Tibial artery (tissue), 4 donors: ENCODE data around the gene LRRC1.

ENCODE experiments used
- DNase-seq, 2 donors: peaks; one replicate each; pipeline ENCODE4 v3.0.0-alpha.2; 2019
- H3K27ac ChIP-seq, 2 donors: fragments of 200-600 bp; sonication (generic) in 1 of 2; 1 replicate in 1 of 2; 2 replicates in 1 of 2; pipeline ENCODE4 v1.5.1; 2018 to 2019; ENCODE audit warnings: mild to moderate bottlenecking in 1 of 2
- H3K27me3 ChIP-seq, 2 donors: fragments of 200-600 bp; sonication (generic) in 1 of 2; one replicate each; pipeline versions ENCODE4 v1.5.1 to v1.6.0; 2016 to 2019
- H3K36me3 ChIP-seq, 3 donors: fragments of 200-600 bp; sonication (generic) in 2 of 3; one replicate each; pipeline ENCODE4 v1.5.1; 2016 to 2019; ENCODE audit warnings: mild to moderate bottlenecking in 2 of 3
- H3K4me1 ChIP-seq, 4 donors: fragments of 200-600 bp; sonication (generic) in 2 of 4; 1 replicate in 3 of 4; 2 replicates in 1 of 4; pipeline ENCODE4 v1.5.1; 2016 to 2019
- H3K4me3 ChIP-seq, 2 donors: fragments of 200-600 bp; sonication (generic) in 1 of 2; 1 replicate in 1 of 2; 2 replicates in 1 of 2; pipeline ENCODE4 v1.5.1; 2018 to 2019; ENCODE audit warnings: mild to moderate bottlenecking in 2 of 2
- H3K9me3 ChIP-seq, 3 donors: fragments of 200-600 bp; sonication (generic) in 1 of 3; one replicate each; pipeline ENCODE4 v1.5.1; 2016 to 2019
- intact Hi-C: fragments of 100-400 bp; cut with DNase I; formaldehyde crosslinking; loops from one replicate; pipeline ENCODE4 v1.15.0; 2023; ENCODE audit warnings: low total_unique reads
- TF ChIP-seq, protein P1 (sequence below), 2 experiments: fragments of 200-600 bp in 1 of 2; fragments of 450-650 bp in 1 of 2; IDR thresholded peaks; one replicate each; pipeline ENCODE4 v1.5.1; 2017 to 2019; ENCODE audit warnings: antibody characterized with exemption in 2 of 2, mild to moderate bottlenecking in 1 of 2, moderate library complexity in 1 of 2

Gene LRRC1

DNA sequence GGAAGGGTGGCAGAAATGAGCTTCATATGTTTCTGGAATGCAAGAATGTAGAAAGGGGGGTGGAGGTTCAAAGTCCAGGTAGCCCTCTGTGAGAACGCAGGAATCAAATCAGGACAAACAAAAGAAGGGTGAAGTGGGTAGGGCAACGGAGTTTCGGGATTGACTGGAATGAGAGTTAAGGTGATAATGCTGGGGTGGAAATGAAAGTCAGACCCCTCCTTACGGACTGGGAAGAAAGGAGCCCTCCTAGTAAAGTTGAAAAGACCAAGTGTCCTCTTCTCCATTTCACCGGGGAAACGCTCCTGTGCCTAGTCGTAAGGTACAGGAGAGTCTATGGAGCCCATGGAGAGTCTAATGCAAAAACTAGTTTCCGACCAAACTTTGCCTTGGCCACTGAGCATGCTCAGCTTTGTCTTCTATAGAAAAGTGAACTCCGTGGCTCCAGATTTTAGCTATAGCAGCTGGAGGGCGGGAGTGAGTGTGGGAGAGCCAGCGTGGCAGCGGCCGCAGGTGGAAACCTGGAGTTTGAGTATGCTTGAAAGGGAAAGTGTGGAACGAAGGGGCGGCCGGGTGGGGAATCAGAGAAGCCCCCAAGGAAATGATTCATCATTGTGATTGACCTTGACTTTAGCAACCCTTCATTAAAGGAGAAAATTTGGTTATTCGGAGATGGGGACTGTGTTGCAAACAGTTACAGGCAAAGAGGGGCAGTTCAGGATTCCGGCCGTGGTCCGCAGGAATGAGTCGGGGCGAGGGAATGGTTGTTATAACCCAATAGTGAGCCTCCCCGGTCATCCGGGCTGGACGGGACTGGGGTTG, 1.3 kb upstream of the LRRC1 start:
- no peaks in the 10 kb centered on the region for H3K36me3 ChIP-seq
- DNase-seq = peak in 1 of 2 donors; percentile 35
- peak overlapping the region; percentile 83 to 92 for H3K4me3 ChIP-seq
- peaks cover 0 to 30% (median 10%) of the 10 kb centered on the region in 4 donors for H3K4me1 ChIP-seq
- TF ChIP-seq, protein P1, sequence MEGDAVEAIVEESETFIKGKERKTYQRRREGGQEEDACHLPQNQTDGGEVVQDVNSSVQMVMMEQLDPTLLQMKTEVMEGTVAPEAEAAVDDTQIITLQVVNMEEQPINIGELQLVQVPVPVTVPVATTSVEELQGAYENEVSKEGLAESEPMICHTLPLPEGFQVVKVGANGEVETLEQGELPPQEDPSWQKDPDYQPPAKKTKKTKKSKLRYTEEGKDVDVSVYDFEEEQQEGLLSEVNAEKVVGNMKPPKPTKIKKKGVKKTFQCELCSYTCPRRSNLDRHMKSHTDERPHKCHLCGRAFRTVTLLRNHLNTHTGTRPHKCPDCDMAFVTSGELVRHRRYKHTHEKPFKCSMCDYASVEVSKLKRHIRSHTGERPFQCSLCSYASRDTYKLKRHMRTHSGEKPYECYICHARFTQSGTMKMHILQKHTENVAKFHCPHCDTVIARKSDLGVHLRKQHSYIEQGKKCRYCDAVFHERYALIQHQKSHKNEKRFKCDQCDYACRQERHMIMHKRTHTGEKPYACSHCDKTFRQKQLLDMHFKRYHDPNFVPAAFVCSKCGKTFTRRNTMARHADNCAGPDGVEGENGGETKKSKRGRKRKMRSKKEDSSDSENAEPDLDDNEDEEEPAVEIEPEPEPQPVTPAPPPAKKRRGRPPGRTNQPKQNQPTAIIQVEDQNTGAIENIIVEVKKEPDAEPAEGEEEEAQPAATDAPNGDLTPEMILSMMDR (IDR thresholded peaks at IDR 0.05) = no peak
- intact Hi-C loops = loop anchor here (1.0 kb wide), 1 partner anchor 164 kb away; no protein-coding TSS in a partner anchor
- H3K27me3 ChIP-seq = no peaks in the 10 kb centered on the region
- peak overlapping the region; percentile 89 for H3K27ac ChIP-seq
- peaks cover 0 to 7% (median 0%) of the 10 kb centered on the region in 3 donors for H3K9me3 ChIP-seq

DNA sequence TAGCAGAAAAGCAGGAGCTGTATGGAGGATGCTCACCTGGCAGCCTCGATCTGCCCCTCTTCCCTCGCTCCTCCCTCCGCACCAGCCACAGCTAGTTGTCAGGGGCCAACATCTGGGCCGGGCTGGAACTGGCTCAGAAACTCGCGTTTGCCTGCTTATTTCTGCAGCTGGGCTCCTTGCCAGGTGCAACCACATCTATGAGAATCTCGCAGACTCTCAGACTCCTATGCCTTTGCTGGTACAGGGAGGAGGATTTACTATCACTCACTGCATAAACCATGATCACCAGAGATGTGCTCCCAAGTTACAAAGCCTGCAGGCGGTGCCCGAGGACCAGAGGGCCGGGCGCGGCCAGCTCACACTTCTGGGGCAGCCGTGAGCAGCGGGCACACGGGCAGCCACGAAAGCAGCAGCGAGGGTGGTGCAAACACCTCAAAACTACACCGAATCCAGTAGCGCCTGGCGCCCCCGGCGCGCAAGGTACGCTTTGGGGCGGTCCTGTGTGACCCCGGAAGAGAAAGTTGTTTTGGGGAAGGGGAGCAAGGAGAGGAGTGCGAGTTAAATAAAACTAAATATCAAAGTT, 577 bp upstream of the LRRC1 start:
- intact Hi-C loops = loop anchor here (1.0 kb wide), 1 partner anchor 163 kb away; no protein-coding TSS in a partner anchor
- Histone ChIP-seq H3K27ac (peak overlapping the region; percentile 89), H3K27me3 (no peaks in the 10 kb centered on the region), H3K4me1 (peaks cover 0 to 37% (median 12%) of the 10 kb centered on the region in 4 donors), H3K36me3 (no peaks in the 10 kb centered on the region), H3K9me3 (peaks cover 0 to 4% (median 0%) of the 10 kb centered on the region in 3 donors), H3K4me3 (peak overlapping the region; percentile 83 to 92)
- peak; percentile 78 to 87 for DNase-seq
- TF ChIP-seq, protein P1 (IDR thresholded peaks at IDR 0.05) = peak; percentile 61 to 78

DNA sequence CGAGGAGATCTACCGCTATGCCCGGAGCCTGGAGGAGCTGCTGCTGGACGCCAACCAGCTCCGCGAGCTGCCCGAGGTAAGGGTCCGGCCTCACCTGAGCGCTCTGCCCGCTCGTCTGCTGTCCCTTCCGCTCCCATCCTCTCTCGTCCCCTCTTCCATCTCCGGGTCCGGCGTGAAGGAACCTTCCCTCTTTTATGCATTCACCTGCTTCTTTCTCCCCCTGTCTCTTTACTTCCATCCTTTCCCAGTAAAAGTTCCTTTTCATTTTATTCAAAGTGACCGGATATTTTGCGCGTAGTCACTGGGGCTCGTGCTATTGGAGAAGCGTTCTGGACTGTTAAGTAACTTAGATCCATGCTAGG, 516 bp downstream of the LRRC1 start:
- Histone ChIP-seq H3K27me3 (no peaks in the 10 kb centered on the region), H3K4me1 (peaks cover 0 to 48% (median 18%) of the 10 kb centered on the region in 4 donors), H3K9me3 (no peaks in the 10 kb centered on the region), H3K36me3 (no peaks in the 10 kb centered on the region), H3K27ac (peak overlapping the region; percentile 89), H3K4me3 (peak overlapping the region; percentile 83 to 92)
- intact Hi-C loops = loop anchor here (5.0 kb wide), 1 partner anchor 248 kb away; the partner anchor contains the start of gene GCLC
- no peak for DNase-seq
- TF ChIP-seq, protein P1 (IDR thresholded peaks at IDR 0.05) = no peak

DNA sequence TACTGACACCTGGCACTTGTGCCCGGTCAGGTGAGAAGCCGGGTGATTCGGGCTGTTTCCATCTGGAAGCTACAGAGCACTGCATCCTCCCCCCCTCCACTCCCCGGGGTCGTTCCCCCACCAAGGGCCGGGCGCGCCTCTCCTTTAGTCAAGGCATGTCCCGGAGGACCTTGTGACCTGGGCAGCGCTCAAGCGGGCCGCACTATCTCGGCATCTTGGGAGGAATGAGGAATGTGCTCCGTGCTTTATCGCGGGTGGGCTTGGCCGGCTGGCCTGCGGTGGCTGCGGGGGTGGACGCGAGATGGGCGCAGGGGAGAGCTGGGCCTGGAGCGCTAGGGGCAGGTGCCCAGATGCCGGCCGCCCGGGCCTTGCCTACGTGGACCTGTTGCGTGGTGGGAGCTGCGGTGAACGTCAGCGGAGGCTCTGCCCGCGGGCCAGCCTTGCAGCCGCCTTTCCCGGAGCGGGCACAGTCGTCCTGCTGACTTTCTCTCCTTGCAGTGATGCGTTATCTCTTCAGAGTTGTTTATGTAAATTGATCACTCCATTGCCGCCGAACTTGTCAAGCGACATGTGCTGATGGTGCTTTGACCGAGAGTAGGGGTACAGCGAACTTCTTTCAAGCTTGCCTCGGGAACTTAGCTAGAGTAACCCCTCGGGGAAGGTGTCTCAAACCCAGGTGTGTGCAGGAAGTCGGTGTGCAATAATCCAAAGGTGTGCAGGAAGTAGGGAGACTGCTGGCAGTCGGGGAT, 1.1 kb downstream of the LRRC1 start:
- DNase-seq = peak; percentile 29 to 80
- TF ChIP-seq, protein P1 (IDR thresholded peaks at IDR 0.05) = no peak
- Histone ChIP-seq H3K27me3 (no peaks in the 10 kb centered on the region), H3K9me3 (no peaks in the 10 kb centered on the region), H3K4me1 (peaks cover 0 to 54% (median 23%) of the 10 kb centered on the region in 4 donors), H3K27ac (peak overlapping the region; percentile 89), H3K4me3 (peak overlapping the region; percentile 83 to 92), H3K36me3 (no peaks in the 10 kb centered on the region)
- intact Hi-C loops = loop anchor here (5.0 kb wide), 1 partner anchor 249 kb away; the partner anchor contains the start of gene GCLC

DNA sequence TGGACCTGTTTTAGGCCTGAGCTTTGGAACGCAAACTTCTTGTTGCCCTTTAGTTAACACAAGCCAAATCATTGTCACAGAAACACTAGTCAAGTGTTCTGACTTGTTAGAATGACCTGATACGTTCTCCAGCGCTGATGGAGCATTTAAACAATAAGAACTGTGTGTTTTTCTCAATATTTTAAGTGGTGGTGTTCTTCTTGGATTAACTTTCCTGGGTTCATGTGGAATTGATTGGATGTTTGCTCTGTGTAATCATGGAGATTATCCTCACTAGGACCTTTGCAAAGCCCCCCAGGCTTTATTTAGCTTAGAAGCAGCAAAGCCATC, 1.6 kb downstream of the LRRC1 start:
- DNase-seq = no peak
- TF ChIP-seq, protein P1 (IDR thresholded peaks at IDR 0.05) = no peak
- H3K27me3 ChIP-seq = no peaks in the 10 kb centered on the region
- H3K4me3 ChIP-seq = peak overlapping the region; percentile 83 to 92
- H3K4me1 ChIP-seq = peaks cover 0 to 59% (median 25%) of the 10 kb centered on the region in 4 donors
- intact Hi-C loops = loop anchor here (5.0 kb wide), 1 partner anchor 249 kb away; the partner anchor contains the start of gene GCLC
- H3K36me3 ChIP-seq = no peaks in the 10 kb centered on the region
- peak overlapping the region; percentile 89 for H3K27ac ChIP-seq
- no peaks in the 10 kb centered on the region for H3K9me3 ChIP-seq
